BLaER1 (cell line): ENCODE results near the gene TTLL8.
A peak's percentile ranks its signal among the peaks of the same experiment; 100 is the strongest.

ENCODE experiments used
- H3K27ac ChIP-seq: shearing (Covaris generic); formaldehyde crosslinking; 2 replicates; pipeline ENCODE4 v1.8.1; 2022
- H3K27me3 ChIP-seq: shearing (Covaris generic); formaldehyde crosslinking; 2 replicates; pipeline ENCODE4 v1.8.1; 2022
- H3K36me3 ChIP-seq: shearing (Covaris generic); formaldehyde crosslinking; 2 replicates; pipeline ENCODE4 v1.8.1; 2022
- H3K4me1 ChIP-seq: shearing (Covaris generic); formaldehyde crosslinking; 2 replicates; pipeline ENCODE4 v1.8.1; 2022
- H3K4me2 ChIP-seq: shearing (Covaris generic); formaldehyde crosslinking; 2 replicates; pipeline ENCODE4 v1.8.1; 2022
- H3K4me3 ChIP-seq: shearing (Covaris generic); formaldehyde crosslinking; 2 replicates; pipeline ENCODE4 v1.8.1; 2022
- H3K9ac ChIP-seq: shearing (Covaris generic); formaldehyde crosslinking; 2 replicates; pipeline ENCODE4 v1.8.1; 2022
- H3K9me3 ChIP-seq: shearing (Covaris generic); formaldehyde crosslinking; 2 replicates; pipeline ENCODE4 v1.8.1; 2022
- H4K20me1 ChIP-seq: shearing (Covaris generic); formaldehyde crosslinking; 2 replicates; pipeline ENCODE4 v1.8.1; 2022
- Cebpa-rat ChIP-seq: shearing (Covaris generic); IDR thresholded peaks from 2 replicates; pipeline ENCODE4 v1.8.1; 2022

Gene TTLL8

DNA sequence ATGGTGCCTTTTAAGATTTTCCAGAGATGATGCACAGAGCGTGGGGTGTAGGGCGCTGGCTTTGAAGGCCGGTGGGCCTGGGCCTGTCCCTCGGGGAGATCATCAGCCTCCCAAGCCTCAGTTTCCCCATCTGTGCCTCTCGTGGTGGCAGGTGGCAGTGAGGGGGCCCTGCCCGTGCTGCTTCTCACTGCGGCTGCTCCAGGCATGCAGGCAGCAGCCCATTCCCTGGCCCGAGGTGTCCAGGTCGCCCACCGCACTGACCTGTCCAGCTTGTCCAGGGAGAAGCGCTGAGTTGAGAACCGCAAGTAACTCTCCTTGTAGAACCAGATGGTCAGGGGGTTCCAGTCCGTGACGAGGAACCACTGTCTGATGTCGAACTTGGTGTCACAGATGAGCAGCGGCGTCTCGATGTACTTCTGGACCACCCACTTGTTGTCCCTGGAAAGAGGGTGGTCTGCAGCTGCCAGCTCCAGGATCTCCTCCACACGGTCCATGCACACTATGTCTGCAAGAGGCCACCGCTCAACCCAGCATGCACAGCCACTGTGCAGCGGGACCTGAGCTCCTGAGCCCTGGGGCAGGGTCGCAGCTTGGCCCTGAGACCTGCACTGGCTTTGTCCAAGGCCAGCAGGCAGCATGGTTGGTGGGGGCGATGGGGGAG lies 25.0 kb downstream of the TTLL8 start:
- no peak overlapping the region for H3K9ac ChIP-seq

DNA sequence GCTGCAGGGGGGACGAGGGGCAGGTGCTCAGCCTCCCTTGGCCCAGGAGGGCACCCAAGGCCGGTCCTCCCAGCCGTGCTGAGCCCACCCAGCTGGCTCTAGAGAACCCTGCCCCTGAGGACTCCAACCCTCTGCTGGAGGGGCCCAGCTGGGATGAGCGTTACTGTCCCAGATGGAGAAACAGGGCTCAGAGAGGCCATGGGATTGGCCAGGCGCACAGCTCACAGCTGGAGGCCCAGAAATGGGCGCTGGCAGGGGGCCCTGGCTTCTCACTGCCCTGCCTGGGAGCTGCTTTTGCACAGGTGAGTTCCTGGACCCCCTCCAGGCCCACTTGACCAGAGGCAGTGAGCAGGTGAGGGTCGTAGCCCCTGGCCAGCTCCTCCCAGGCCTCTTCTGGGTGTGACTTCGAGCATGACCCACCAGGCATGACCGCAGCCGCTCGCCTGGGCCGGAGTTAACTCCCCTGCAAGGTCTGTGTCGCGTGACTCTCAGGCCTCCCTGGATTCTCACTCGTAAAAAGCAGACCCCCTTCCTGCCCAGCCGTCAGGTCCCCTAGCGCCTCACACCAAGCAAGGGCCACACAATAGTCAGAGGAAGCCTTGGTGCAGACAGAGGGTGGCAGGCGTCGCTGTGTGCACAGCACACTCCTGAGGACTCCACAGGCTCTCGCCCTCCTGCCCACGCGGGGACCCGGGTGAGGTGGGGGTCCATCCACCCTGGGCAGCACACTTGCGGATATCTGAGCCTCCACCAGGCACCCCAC lies 25.8 kb downstream of the TTLL8 start:
- Histone ChIP-seq H3K36me3 (no peaks in the 10 kb centered on the region), H3K4me3 (no peak overlapping the region), H3K4me2 (peak overlapping the region; percentile 87), H4K20me1 (no peaks in the 10 kb centered on the region), H3K9ac (no peak overlapping the region), H3K9me3 (no peaks in the 10 kb centered on the region), H3K27ac (no peak overlapping the region), H3K27me3 (peaks cover 12% of the 10 kb centered on the region; the same call in 1 of the 2 replicates), H3K4me1 (peaks cover 82% of the 10 kb centered on the region)
- TF ChIP-seq Cebpa-rat = no peak

More for the DNA sequence above, 25.0 kb downstream of the TTLL8 start:
- H4K20me1 ChIP-seq = no peaks in the 10 kb centered on the region
- H3K4me2 ChIP-seq = peak overlapping the region; percentile 87
- H3K4me3 ChIP-seq = no peak overlapping the region
- no peaks in the 10 kb centered on the region for H3K9me3 ChIP-seq
- H3K4me1 ChIP-seq = peaks cover 74% of the 10 kb centered on the region
- TF ChIP-seq Cebpa-rat = no peak
- H3K27ac ChIP-seq = no peak overlapping the region
- no peaks in the 10 kb centered on the region for H3K36me3 ChIP-seq
- H3K27me3 ChIP-seq = peaks cover 7% of the 10 kb centered on the region; the same call in 1 of the 2 replicates

- Histone ChIP-seq H3K27me3 (peaks cover 12% of the 10 kb centered on the region; the same call in 1 of the 2 replicates), H4K20me1 (no peaks in the 10 kb centered on the region), H3K4me2 (peak overlapping the region; percentile 87), H3K9ac (no peak overlapping the region), H3K36me3 (no peaks in the 10 kb centered on the region), H3K27ac (no peak overlapping the region), H3K4me3 (no peak overlapping the region), H3K4me1 (peaks cover 82% of the 10 kb centered on the region), H3K9me3 (no peaks in the 10 kb centered on the region)
- no peak for TF ChIP-seq Cebpa-rat
These were observed 26.7 kb downstream of the TTLL8 start for GRCh38 chr22:50031189-50032091.

DNA sequence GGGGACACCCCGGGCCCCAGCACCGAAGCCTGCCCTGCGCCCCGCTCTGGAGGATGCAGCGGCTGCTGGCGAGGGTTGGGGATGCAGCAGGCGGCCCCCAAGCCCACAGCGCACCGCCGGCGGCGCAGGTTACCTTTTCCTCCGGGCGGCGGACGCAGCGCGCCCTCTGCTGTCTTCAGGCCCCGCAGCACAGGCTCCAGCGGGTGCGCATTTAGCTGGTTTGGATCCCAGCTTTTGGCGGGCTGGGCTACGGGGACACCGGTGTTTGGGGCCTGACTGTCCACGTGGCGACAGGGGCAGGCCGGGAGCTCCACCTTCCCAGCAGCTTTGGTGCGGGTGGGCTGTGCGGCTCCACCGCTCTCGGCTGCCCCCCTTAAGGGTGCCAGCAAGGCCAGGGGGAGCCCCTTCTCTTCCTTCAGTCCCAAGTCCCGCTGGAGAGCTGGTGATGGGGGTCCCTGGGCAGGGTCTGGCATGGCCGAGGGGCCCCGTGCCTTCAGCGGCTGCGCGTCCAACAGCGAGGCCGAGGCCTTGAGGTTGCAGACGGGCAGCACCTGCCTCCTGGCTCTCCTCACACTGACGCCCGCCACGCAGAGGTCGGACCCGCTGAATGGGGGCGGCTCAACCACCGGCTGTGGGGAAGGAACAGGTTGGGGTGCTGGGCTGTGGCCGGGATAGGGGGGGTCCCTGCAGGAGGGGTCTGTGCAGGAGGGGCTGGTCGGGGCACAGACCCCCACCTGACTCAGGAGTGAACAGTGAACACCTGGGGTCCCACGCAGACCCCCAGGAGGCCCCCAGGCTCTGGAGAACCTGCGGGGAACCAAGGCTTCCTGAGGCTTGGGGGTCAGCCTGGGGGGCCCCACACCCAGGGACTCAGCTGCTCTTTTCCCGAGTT lies 27.6 kb downstream of the TTLL8 start:
- Histone ChIP-seq H3K4me1 (peaks cover 73% of the 10 kb centered on the region), H3K4me3 (no peak overlapping the region), H3K27me3 (peaks cover 12% of the 10 kb centered on the region; the same call in 1 of the 2 replicates), H3K4me2 (peak overlapping the region; percentile 85), H3K27ac (0 out of 2 replicates have a peak overlapping the region, but pooled peaks have one; percentile 53), H4K20me1 (no peaks in the 10 kb centered on the region), H3K9me3 (no peaks in the 10 kb centered on the region), H3K9ac (no peak overlapping the region), H3K36me3 (no peaks in the 10 kb centered on the region)
- TF ChIP-seq Cebpa-rat = no peak

DNA sequence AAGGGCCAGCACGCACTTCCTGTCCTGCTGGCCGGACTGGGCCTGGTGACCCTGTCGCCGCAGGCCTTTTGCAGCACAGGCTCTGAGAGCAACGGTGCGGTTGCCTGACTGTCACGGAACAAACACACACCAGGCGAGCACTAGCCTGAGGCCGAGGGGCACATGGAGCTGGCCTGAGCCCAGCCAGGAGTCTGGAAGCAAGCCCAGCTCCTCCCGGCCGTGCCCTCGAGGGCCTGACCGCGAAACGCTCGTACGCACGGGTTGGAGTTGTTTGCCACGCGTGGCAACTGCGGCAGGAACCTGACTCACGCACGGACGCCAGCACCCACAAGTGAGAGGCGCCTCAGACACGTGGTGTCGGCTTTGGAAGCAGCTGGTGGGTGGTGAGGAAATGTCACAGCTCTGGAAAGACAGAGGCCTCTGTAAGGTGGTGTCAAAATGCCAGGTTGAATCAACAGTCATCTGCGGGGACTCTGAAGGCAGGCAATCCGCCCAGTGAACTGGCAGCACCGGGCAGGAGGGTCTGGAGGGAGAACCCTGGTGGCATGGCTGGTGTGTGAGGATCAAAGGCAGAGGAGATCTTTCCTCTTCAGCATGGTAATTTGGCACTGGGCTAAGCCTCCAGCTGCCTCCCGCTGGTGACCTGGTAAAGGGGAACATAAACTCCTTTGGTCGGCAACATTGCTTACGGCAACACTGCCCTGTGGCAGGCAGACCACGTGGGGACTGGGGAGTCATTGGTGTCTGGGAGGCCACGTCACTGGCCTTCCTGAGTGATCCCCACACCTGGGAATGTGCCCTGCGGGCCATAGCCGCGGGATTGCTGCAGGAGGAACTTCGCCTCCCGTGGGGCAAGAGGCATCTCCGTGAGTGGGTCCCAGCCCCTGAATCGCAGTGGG lies 30.2 kb downstream of the TTLL8 start:
- Histone ChIP-seq H4K20me1 (no peaks in the 10 kb centered on the region), H3K4me1 (peaks cover 47% of the 10 kb centered on the region), H3K27ac (0 out of 2 replicates have a peak overlapping the region, but pooled peaks have one; percentile 30), H3K4me3 (no peak overlapping the region), H3K4me2 (peak overlapping the region; percentile 52), H3K27me3 (peaks cover 12% of the 10 kb centered on the region; the same call in 1 of the 2 replicates), H3K9ac (no peak overlapping the region), H3K9me3 (no peaks in the 10 kb centered on the region), H3K36me3 (no peaks in the 10 kb centered on the region)
- no peak for TF ChIP-seq Cebpa-rat

DNA sequence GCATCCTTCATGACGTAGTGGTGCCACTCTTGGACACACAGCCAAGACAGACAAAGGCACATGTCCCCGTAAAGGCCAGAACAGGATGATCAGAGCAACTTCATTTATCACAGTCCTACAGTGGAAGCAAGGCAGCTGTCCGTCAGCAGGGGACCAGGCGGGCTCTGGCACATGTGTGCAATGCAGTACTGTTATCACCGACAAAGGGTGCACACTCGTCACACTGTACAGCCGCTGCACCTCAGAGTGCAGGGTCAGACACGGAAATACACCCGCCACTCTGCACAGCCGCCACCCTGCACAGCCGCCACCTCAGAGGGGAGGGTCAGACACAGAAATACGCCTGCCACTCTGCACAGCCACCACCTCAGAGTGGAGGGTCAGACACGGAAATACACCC lies 32.1 kb downstream of the TTLL8 start:
- TF ChIP-seq Cebpa-rat = no peak
- Histone ChIP-seq H3K4me3 (no peak overlapping the region), H3K9me3 (no peaks in the 10 kb centered on the region), H3K4me1 (peaks cover 28% of the 10 kb centered on the region), H4K20me1 (no peaks in the 10 kb centered on the region), H3K4me2 (no peak overlapping the region), H3K9ac (no peak overlapping the region), H3K36me3 (no peaks in the 10 kb centered on the region), H3K27ac (no peak overlapping the region), H3K27me3 (peaks cover 12% of the 10 kb centered on the region; the same call in 1 of the 2 replicates)

DNA sequence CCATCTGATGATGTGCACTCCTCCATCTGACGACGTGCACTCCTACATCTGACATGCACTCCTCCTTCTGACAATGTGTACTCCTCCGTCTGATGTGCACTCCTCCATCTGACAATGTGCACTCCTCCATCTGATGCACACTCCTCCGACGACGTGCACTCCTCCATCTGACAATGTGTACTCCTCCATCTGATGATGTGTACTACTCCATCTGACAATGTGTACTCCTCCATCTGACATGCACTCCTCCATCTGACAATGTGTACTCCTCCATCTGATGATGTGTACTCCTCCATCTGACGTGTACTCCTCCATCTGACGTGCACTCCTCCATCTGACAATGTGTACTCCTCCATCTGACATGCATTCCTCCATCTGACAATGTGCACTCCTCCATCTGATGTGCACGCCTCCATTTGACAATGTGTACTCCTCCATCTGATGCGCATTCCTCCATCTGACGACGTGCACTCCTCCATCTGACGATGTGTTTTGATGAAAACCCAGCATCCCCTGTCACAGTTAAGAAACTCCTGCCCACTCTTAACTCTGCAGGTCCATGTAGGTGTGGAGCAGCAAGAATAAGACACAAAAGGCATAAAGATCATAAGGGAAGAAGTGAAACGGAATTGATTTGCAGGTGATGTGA lies 35.8 kb downstream of the TTLL8 start:
- Histone ChIP-seq H3K9me3 (peaks cover 12% of the 10 kb centered on the region; the same call in 1 of the 2 replicates), H3K9ac (no peak overlapping the region), H3K4me2 (no peak overlapping the region), H3K27me3 (peaks cover 23% of the 10 kb centered on the region), H4K20me1 (no peaks in the 10 kb centered on the region), H3K4me1 (peaks cover under 1% of the 10 kb centered on the region), H3K36me3 (no peaks in the 10 kb centered on the region), H3K4me3 (no peak overlapping the region), H3K27ac (no peak overlapping the region)
- no peak for TF ChIP-seq Cebpa-rat

GRCh38 chr22:50020606-50021005 lies 37.5 kb downstream of the TTLL8 start:
- TF ChIP-seq Cebpa-rat = no peak
- peaks cover 40% of the 10 kb centered on the region for H3K27me3 ChIP-seq
- no peak overlapping the region for H3K4me2 ChIP-seq
- peaks cover 12% of the 10 kb centered on the region; the same call in 1 of the 2 replicates for H3K9me3 ChIP-seq
- H3K4me3 ChIP-seq = no peak overlapping the region
- H4K20me1 ChIP-seq = 0 out of 2 replicates have a peak, but pooled peaks cover 6% of the 10 kb centered on the region
- no peak overlapping the region for H3K9ac ChIP-seq
- no peak overlapping the region for H3K27ac ChIP-seq
- H3K4me1 ChIP-seq = no peaks in the 10 kb centered on the region
- H3K36me3 ChIP-seq = no peaks in the 10 kb centered on the region
